Neural cell (in vitro differentiated cells): Measurements from ENCODE around the gene CYB561. TPM values are rescaled to one million over a fixed set of nuclear protein-coding genes. Genes with fewer than 3 reads are reported as not detected.
"Not testable (repeated sequence)": the region's sequence is repeated elsewhere in the genome, so short reads cannot be mapped to it uniquely, and the experiment has no call there.

Source experiments
- H2AFZ ChIP-seq: fragments of 200-600, 300-800 bp; sonication (generic), shearing (Covaris generic); 2 replicates; pipeline ENCODE4 v1.6.0; 2014; ENCODE audit warnings: low read depth, mild to moderate bottlenecking, antibody characterized with exemption, low read length, moderate library complexity
- H3F3A ChIP-seq: fragments of 200-600 bp; shearing (Covaris generic); 2 replicates; pipeline ENCODE4 v1.6.1; 2016; ENCODE audit warnings: mild to moderate bottlenecking, moderate library complexity, mixed read lengths, antibody characterized with exemption, low read length; ENCODE audit not compliant: insufficient read depth, poor library complexity, severe bottlenecking
- H3K27ac ChIP-seq: fragments of 200-600, 300-800 bp; sonication (generic), shearing (Covaris generic); 2 replicates; pipeline ENCODE4 v1.5.1; 2014; ENCODE audit warnings: mild to moderate bottlenecking, low read length, moderate library complexity
- H3K27me3 ChIP-seq: fragments of 300-800, 200-600 bp; sonication (generic), shearing (Covaris generic); 2 replicates; pipeline ENCODE4 v1.6.0; 2014; ENCODE audit warnings: mild to moderate bottlenecking, low read depth, low read length, moderate library complexity; ENCODE audit not compliant: insufficient read depth
- H3K36me3 ChIP-seq: fragments of 300-800, 200-600 bp; sonication (generic), shearing (Covaris generic); 2 replicates; pipeline ENCODE4 v1.5.1; 2014; ENCODE audit warnings: mild to moderate bottlenecking, antibody characterized with exemption, low read length, moderate library complexity; ENCODE audit not compliant: insufficient read depth
- H3K4me2 ChIP-seq: fragments of 300-800, 200-600 bp; sonication (generic), shearing (Covaris generic); 2 replicates; pipeline ENCODE4 v1.6.0; 2014; ENCODE audit warnings: mild to moderate bottlenecking, low read length
- H3K4me3 ChIP-seq: fragments of 300-800, 200-600 bp; sonication (generic), shearing (Covaris generic); 2 replicates; pipeline ENCODE4 v1.5.1; 2014; ENCODE audit warnings: mild to moderate bottlenecking, low read length, moderate library complexity
- H3K79me2 ChIP-seq: fragments of 200-600 bp; shearing (Covaris generic); replicated peaks from 2 replicates; pipeline ENCODE4 v1.6.0; 2014; ENCODE audit warnings: mild to moderate bottlenecking, low read length, moderate library complexity; ENCODE audit not compliant: insufficient read depth
- H3K9ac ChIP-seq: fragments of 300-800, 200-600 bp; sonication (generic), shearing (Covaris generic); 2 replicates; pipeline ENCODE4 v1.6.1; 2016; ENCODE audit warnings: mild to moderate bottlenecking, low read length, mixed read lengths
- H3K9me2 ChIP-seq: fragments of 200-600 bp; shearing (Covaris generic); 2 replicates; pipeline ENCODE4 v1.6.1; 2016; ENCODE audit warnings: mild to moderate bottlenecking, low read length, mixed read lengths; ENCODE audit not compliant: insufficient read depth
- H3K9me3 ChIP-seq: fragments of 200-600, 300-800 bp; sonication (generic), shearing (Covaris generic); 2 replicates; pipeline ENCODE4 v1.6.1; 2016; ENCODE audit warnings: mild to moderate bottlenecking, mixed run types, low read length, moderate library complexity, mixed read lengths
- H4K20me1 ChIP-seq: fragments of 200-600 bp; shearing (Covaris generic); 2 replicates; pipeline ENCODE4 v1.6.1; 2016; ENCODE audit warnings: mild to moderate bottlenecking, mixed run types; ENCODE audit not compliant: insufficient read depth
- EP300 ChIP-seq: fragments of 450-650 bp; conservative IDR thresholded peaks from 2 replicates; pipeline ENCODE4 v1.6.1; 2014; ENCODE audit warnings: antibody characterized with exemption, mild to moderate bottlenecking, moderate library complexity; ENCODE audit not compliant: poor library complexity, severe bottlenecking
- EZH2 ChIP-seq: fragments of 200-600, 300-800 bp; shearing (Covaris generic), sonication (generic); IDR thresholded peaks from 2 replicates; pipeline ENCODE4 v1.6.1; 2014; ENCODE audit warnings: antibody characterized with exemption, low read length, borderline replicate concordance, mild to moderate bottlenecking; ENCODE audit not compliant: insufficient read depth, poor library complexity, severe bottlenecking
- MXI1 ChIP-seq: fragments of 450-650 bp; conservative IDR thresholded peaks from 2 replicates; pipeline ENCODE4 v1.6.1; 2014; ENCODE audit warnings: antibody characterized with exemption, mild to moderate bottlenecking; ENCODE audit not compliant: poor library complexity, severe bottlenecking
- POLR2AphosphoS5 ChIP-seq: IDR thresholded peaks from 2 replicates; pipeline ENCODE4 v1.6.1; 2012
- RAD21 ChIP-seq: fragments of 450-650 bp; conservative IDR thresholded peaks from 2 replicates; pipeline ENCODE4 v1.6.1; 2014; ENCODE audit warnings: antibody characterized with exemption, mild to moderate bottlenecking, moderate library complexity
- SMC3 ChIP-seq: fragments of 450-650 bp; conservative IDR thresholded peaks from 2 replicates; pipeline ENCODE4 v1.6.1; 2014; ENCODE audit warnings: antibody characterized with exemption, mild to moderate bottlenecking, moderate library complexity; ENCODE audit not compliant: poor library complexity
- TAF1 ChIP-seq: IDR thresholded peaks from 2 replicates; pipeline ENCODE4 v1.6.1; 2012; ENCODE audit warnings: low read depth
- polyA plus RNA-seq: library from polyadenylated mRNA; depleted of rRNA; stranded (reverse); fragments of >200 nt; gene quantifications from 2 replicates; pipeline ENCODE4 v1.2.3, GENCODE V29; 2014
- TF ChIP-seq, protein P1 (sequence below): fragments of 450-650 bp; IDR thresholded peaks from 2 replicates; pipeline ENCODE4 v1.5.1; 2014; ENCODE audit warnings: antibody characterized with exemption, mild to moderate bottlenecking, moderate library complexity; ENCODE audit not compliant: poor library complexity, severe bottlenecking
- TF ChIP-seq, protein P2 (sequence below): IDR thresholded peaks from 2 replicates; pipeline ENCODE4 v1.6.1; 2012; ENCODE audit warnings: borderline replicate concordance

Gene CYB561
- polyA plus RNA-seq, 1 donor from 2014 or later, result 15.7 TPM

DNA sequence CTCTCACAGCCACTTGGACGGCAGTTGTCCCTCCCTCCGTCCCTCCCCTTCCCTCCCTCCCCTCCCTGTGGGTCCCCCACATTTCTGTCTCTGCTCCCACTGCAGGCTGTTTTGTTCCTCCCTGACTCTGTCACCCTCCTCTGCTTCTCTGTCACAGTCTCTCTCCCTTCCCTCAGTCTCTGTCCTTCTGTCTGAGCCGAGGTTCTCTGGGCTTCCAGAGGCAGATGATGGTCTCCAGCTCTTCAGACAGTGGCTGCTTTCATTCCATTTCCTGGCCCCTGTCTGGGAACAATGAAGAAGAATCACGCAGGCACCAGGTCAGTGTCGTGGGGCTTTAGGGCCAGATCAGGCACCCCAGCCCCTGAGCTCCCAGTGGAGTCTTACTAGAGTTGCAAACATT lies 8.8 kb upstream of the CYB561 start:
- no peaks in the 10 kb centered on the region for H3K9me3 ChIP-seq
- no peak overlapping the region for H3K4me2 ChIP-seq
- H4K20me1 ChIP-seq, result no peaks in the 10 kb centered on the region
- no peak overlapping the region for H3K27ac ChIP-seq
- TF ChIP-seq SMC3, result no peak
- TF ChIP-seq, protein P1, sequence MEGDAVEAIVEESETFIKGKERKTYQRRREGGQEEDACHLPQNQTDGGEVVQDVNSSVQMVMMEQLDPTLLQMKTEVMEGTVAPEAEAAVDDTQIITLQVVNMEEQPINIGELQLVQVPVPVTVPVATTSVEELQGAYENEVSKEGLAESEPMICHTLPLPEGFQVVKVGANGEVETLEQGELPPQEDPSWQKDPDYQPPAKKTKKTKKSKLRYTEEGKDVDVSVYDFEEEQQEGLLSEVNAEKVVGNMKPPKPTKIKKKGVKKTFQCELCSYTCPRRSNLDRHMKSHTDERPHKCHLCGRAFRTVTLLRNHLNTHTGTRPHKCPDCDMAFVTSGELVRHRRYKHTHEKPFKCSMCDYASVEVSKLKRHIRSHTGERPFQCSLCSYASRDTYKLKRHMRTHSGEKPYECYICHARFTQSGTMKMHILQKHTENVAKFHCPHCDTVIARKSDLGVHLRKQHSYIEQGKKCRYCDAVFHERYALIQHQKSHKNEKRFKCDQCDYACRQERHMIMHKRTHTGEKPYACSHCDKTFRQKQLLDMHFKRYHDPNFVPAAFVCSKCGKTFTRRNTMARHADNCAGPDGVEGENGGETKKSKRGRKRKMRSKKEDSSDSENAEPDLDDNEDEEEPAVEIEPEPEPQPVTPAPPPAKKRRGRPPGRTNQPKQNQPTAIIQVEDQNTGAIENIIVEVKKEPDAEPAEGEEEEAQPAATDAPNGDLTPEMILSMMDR, result no peak
- no peak for TF ChIP-seq EZH2
- TF ChIP-seq RAD21, result no peak
- no peak for TF ChIP-seq EP300
- TF ChIP-seq TAF1, result no peak
- TF ChIP-seq POLR2AphosphoS5, result no peak
- no peak for TF ChIP-seq MXI1
- no peaks in the 10 kb centered on the region for H3F3A ChIP-seq
- no peaks in the 10 kb centered on the region for H3K79me2 ChIP-seq
- no peak overlapping the region for H3K4me3 ChIP-seq
- no peaks in the 10 kb centered on the region for H3K36me3 ChIP-seq
- H3K27me3 ChIP-seq, result no peaks in the 10 kb centered on the region
- H3K9me2 ChIP-seq, result no peaks in the 10 kb centered on the region
- H2AFZ ChIP-seq, result no peak overlapping the region
- no peak overlapping the region for H3K9ac ChIP-seq

DNA sequence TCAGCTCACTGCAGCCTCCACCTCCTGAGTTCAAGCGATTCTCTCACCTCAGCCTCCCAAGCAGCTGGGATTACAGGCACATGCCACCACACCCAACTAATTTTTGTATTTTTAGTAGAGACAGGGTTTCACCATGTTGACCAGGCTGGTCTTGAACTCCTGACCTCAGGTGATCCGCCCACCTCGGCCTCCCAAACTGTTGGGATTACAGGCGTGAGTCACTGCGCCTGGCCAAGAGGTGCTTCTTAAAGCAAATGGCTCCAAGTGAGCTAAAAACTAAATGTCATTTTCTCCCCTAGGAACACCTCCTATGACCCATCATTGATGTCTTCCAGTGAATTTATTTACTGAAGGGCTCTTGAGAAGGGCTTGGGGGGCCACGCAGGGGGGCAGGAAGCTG lies 8.3 kb upstream of the CYB561 start:
- H2AFZ ChIP-seq, H3K9ac ChIP-seq, H3K9me3 ChIP-seq, H3K4me3 ChIP-seq, H3K79me2 ChIP-seq, H3K9me2 ChIP-seq, H3K27me3 ChIP-seq, H3K4me2 ChIP-seq, H3K27ac ChIP-seq, H3F3A ChIP-seq, H3K36me3 ChIP-seq, H4K20me1 ChIP-seq: not testable (repeated sequence)

DNA sequence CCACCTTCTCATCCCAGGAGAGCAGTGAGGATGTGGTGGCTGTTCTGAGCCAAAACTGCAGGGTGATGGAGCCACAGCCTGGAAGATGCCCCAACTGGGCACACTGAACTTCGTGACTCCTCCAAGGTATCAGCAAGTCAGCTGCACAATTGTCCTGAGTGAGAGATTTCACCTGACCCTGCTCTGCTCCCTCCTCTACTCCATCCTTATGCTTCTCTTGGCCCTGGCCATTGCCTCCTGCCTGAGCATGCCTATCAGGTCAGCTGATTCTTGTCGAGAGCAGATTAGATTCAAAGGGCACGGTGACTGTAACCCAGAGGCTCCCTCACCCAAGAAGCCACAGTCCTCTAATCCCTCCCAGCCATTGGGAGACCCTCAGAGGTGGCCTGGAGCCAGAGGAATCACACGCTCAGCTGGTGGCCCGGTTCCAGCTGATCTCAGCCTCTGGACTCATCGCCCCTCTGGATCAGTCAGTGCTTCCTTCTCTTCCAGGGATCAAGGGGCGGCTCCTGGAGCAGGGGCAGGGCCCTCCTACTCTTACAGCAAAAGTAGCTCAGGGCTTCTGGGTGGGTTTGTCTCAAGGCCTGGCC lies 7.0 kb upstream of the CYB561 start:
- H3K79me2 ChIP-seq, result no peaks in the 10 kb centered on the region
- no peaks in the 10 kb centered on the region for H3K27me3 ChIP-seq
- no peak overlapping the region for H3K4me2 ChIP-seq
- H2AFZ ChIP-seq, result no peak overlapping the region
- no peak for TF ChIP-seq EZH2
- TF ChIP-seq EP300, result no peak
- TF ChIP-seq POLR2AphosphoS5, result no peak
- TF ChIP-seq, protein P1, result no peak
- no peak for TF ChIP-seq TAF1
- no peak for TF ChIP-seq RAD21
- TF ChIP-seq, protein P2, sequence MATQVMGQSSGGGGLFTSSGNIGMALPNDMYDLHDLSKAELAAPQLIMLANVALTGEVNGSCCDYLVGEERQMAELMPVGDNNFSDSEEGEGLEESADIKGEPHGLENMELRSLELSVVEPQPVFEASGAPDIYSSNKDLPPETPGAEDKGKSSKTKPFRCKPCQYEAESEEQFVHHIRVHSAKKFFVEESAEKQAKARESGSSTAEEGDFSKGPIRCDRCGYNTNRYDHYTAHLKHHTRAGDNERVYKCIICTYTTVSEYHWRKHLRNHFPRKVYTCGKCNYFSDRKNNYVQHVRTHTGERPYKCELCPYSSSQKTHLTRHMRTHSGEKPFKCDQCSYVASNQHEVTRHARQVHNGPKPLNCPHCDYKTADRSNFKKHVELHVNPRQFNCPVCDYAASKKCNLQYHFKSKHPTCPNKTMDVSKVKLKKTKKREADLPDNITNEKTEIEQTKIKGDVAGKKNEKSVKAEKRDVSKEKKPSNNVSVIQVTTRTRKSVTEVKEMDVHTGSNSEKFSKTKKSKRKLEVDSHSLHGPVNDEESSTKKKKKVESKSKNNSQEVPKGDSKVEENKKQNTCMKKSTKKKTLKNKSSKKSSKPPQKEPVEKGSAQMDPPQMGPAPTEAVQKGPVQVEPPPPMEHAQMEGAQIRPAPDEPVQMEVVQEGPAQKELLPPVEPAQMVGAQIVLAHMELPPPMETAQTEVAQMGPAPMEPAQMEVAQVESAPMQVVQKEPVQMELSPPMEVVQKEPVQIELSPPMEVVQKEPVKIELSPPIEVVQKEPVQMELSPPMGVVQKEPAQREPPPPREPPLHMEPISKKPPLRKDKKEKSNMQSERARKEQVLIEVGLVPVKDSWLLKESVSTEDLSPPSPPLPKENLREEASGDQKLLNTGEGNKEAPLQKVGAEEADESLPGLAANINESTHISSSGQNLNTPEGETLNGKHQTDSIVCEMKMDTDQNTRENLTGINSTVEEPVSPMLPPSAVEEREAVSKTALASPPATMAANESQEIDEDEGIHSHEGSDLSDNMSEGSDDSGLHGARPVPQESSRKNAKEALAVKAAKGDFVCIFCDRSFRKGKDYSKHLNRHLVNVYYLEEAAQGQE, result no peak
- TF ChIP-seq SMC3, result no peak
- TF ChIP-seq MXI1, result no peak
- no peaks in the 10 kb centered on the region for H3K36me3 ChIP-seq
- H3F3A ChIP-seq, result no peaks in the 10 kb centered on the region
- H3K4me3 ChIP-seq, result no peak overlapping the region
- no peaks in the 10 kb centered on the region for H3K9me2 ChIP-seq
- no peak overlapping the region for H3K27ac ChIP-seq
- no peaks in the 10 kb centered on the region for H3K9me3 ChIP-seq
- H3K9ac ChIP-seq, result no peak overlapping the region
- H4K20me1 ChIP-seq, result no peaks in the 10 kb centered on the region
